ENCODE data around the gene PEX11B. TPM values are rescaled to one million over a fixed set of nuclear protein-coding genes. Genes with fewer than 3 reads are reported as not detected.

PEX11B gene
- total RNA-seq, 1 experiment from 2014 or later, result 13.7 TPM

GRCh38 chr1:145967288-145967687 is 48.8 kb upstream of the PEX11B start:
- peaks cover 11% of the 10 kb centered on the region for H3K23me2 ChIP-seq (ENCODE audit: insufficient read length, low read depth, low read length, poor library complexity, severe bottlenecking)
- H3K4me1 Mint-ChIP-seq, result peaks cover 12 to 19% of the 10 kb centered on the region in 2 experiments
- H3K79me1 ChIP-seq (ENCODE audit: insufficient read depth, low read depth, low read length, poor library complexity, severe bottlenecking), result no peaks in the 10 kb centered on the region
- no peak overlapping the region for H3K23ac ChIP-seq (ENCODE audit: insufficient read length, low read depth, low read length)
- H3K18ac ChIP-seq (ENCODE audit: insufficient read length, low read depth, low read length), result no peak overlapping the region
- no peaks in the 10 kb centered on the region for H3K9me3 ChIP-seq (ENCODE audit: control insufficient read depth, low read depth, low read length)
- H3T11ph ChIP-seq (ENCODE audit: low read length), result no peak overlapping the region
- H2BK5ac ChIP-seq (ENCODE audit: insufficient read length, low read length), result no peak overlapping the region
- H3K4me1 ChIP-seq (ENCODE audit: insufficient read depth, low read length), result peaks cover 2% of the 10 kb centered on the region; the same call in 1 of the 2 replicates
- H3K9ac ChIP-seq (ENCODE audit: extremely low read depth, insufficient read length, low read length), result no peak overlapping the region
- H4K5ac ChIP-seq (ENCODE audit: insufficient read length, low read depth, low read length), result no peak overlapping the region
- no peak overlapping the region for H3K14ac ChIP-seq (ENCODE audit: insufficient read depth, low read length)
- H3K56ac ChIP-seq (ENCODE audit: insufficient read length, low read depth, low read length), result no peak overlapping the region
- WGBS (ENCODE audit: extremely low coverage, insufficient read length, low lambda C conversion rate), result no CpG with 5 or more reads among the region's 2 CpGs
- H4K91ac ChIP-seq (ENCODE audit: insufficient read length, low read depth, low read length), result no peak overlapping the region
- H3K36me3 Mint-ChIP-seq (ENCODE audit: insufficient read depth in 1 of 3, low read depth in 3 of 3), result peaks cover 0 to 2% (median 0%) of the 10 kb centered on the region in 3 experiments; a peak in 2 of 7 replicates
- no peak overlapping the region for H3K4ac ChIP-seq (ENCODE audit: low read depth, low read length)
- H3K4me3 Mint-ChIP-seq, result no peak overlapping the region
- peaks cover 3% of the 10 kb centered on the region in 2 experiments; a peak in 3 of 5 replicates for H3K9me3 Mint-ChIP-seq
- H2BK12ac ChIP-seq (ENCODE audit: insufficient read length, low read depth, low read length), result no peak overlapping the region
- no peak overlapping the region for H3K27ac ChIP-seq (ENCODE audit: insufficient read length, low read depth, low read length)
- no peak overlapping the region for H3K4me2 ChIP-seq (ENCODE audit: insufficient read depth, insufficient read length, low read length)
- peaks cover 20% of the 10 kb centered on the region for H3K27me3 Mint-ChIP-seq (ENCODE audit: low read depth)
- H2AFZ ChIP-seq (ENCODE audit: low read length), result no peak overlapping the region
- H2BK15ac ChIP-seq (ENCODE audit: low read depth, low read length), result no peak overlapping the region
- H3K27ac Mint-ChIP-seq, result no peak overlapping the region
- no peak overlapping the region for H4K8ac ChIP-seq (replicated peaks; ENCODE audit: insufficient read length, low read depth, low read length)
- H3K27me3 ChIP-seq (ENCODE audit: insufficient read depth, low read length), result peaks cover 15% of the 10 kb centered on the region
- H4K20me1 ChIP-seq (ENCODE audit: control insufficient read depth, insufficient read depth, insufficient read length), result no peaks in the 10 kb centered on the region
- no peak overlapping the region for H2BK20ac ChIP-seq (ENCODE audit: low read depth, low read length, poor library complexity, severe bottlenecking)
- no peak for TF ChIP-seq CTCF (conservative IDR thresholded peaks at IDR 0.05)
- no peaks in the 10 kb centered on the region for H3K79me2 ChIP-seq (ENCODE audit: insufficient read depth, low read length)
- H2AK5ac ChIP-seq (ENCODE audit: insufficient read length, low read length), result no peak overlapping the region
- no peak overlapping the region for H2BK120ac ChIP-seq (ENCODE audit: low read depth, low read length, poor library complexity, severe bottlenecking)
- no peak for DNase-seq

All from H9 (cell line).